ENCODE results near the gene SLC26A3.

- TF ChIP-seq POLR2A (IDR thresholded peaks at IDR 0.05) (no peak), CTCF (IDR thresholded peaks at IDR 0.05) (no peak), POLR2AphosphoS5 (IDR thresholded peaks at IDR 0.05) (no peak)
Measured at GRCh38 chr7:107850643-107851042, 47.6 kb upstream of the SLC26A3 start.
